Ishikawa (cell line): Measurements from ENCODE around the gene PSMD13.

Experiments
- CEBPB ChIP-seq: IDR thresholded peaks from 2 replicates; pipeline ENCODE4 v1.6.1; 2012
- CREB1 ChIP-seq: IDR thresholded peaks from 2 replicates; pipeline ENCODE4 v1.6.1; 2012; ENCODE audit warnings: low read depth
- EGR1 ChIP-seq: IDR thresholded peaks from 2 replicates; pipeline ENCODE4 v1.6.1; 2012
- EP300 ChIP-seq: IDR thresholded peaks from 2 replicates; pipeline ENCODE4 v1.6.1; 2012; ENCODE audit warnings: borderline replicate concordance
- FOXM1 ChIP-seq: IDR thresholded peaks from 2 replicates; pipeline ENCODE4 v1.6.1; 2012; ENCODE audit warnings: low read depth, borderline replicate concordance
- MAX ChIP-seq: IDR thresholded peaks from 2 replicates; pipeline ENCODE4 v1.6.1; 2012
- NFIC ChIP-seq: IDR thresholded peaks from 2 replicates; pipeline ENCODE4 v1.6.1; 2012
- RAD21 ChIP-seq: IDR thresholded peaks from 2 replicates; pipeline ENCODE4 v1.6.1; 2012; ENCODE audit warnings: low read depth
- REST ChIP-seq: IDR thresholded peaks from 2 replicates; pipeline ENCODE4 v1.6.1; 2012; ENCODE audit warnings: low read depth, mild to moderate bottlenecking
- TAF1 ChIP-seq: IDR thresholded peaks from 2 replicates; pipeline ENCODE4 v1.6.1; 2012; ENCODE audit warnings: low read depth, mild to moderate bottlenecking
- TCF12 ChIP-seq: IDR thresholded peaks from 2 replicates; pipeline ENCODE4 v1.6.1; 2012; ENCODE audit warnings: low read depth
- TEAD4 ChIP-seq: IDR thresholded peaks from 2 replicates; pipeline ENCODE4 v1.6.1; 2012
- YY1 ChIP-seq: IDR thresholded peaks from 2 replicates; pipeline ENCODE4 v1.6.1; 2012; ENCODE audit warnings: low read depth
- ZBTB7A ChIP-seq: IDR thresholded peaks from 2 replicates; pipeline ENCODE4 v1.6.1; 2012; ENCODE audit warnings: low read depth
- TF ChIP-seq, protein P1 (sequence below): IDR thresholded peaks from 2 replicates; pipeline ENCODE4 v1.6.1; 2012

PSMD13 gene

GRCh38 chr11:214083-214482 lies 22.7 kb upstream of the PSMD13 start:
- TF ChIP-seq CEBPB (no peak), TCF12 (no peak), REST (no peak), ZBTB7A (no peak), TEAD4 (no peak), EP300 (no peak), TAF1 (no peak), MAX (no peak), NFIC (no peak), FOXM1 (no peak), CREB1 (no peak), YY1 (no peak), EGR1 (no peak), RAD21 (no peak)
- TF ChIP-seq, protein P1, sequence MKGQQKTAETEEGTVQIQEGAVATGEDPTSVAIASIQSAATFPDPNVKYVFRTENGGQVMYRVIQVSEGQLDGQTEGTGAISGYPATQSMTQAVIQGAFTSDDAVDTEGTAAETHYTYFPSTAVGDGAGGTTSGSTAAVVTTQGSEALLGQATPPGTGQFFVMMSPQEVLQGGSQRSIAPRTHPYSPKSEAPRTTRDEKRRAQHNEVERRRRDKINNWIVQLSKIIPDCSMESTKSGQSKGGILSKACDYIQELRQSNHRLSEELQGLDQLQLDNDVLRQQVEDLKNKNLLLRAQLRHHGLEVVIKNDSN: no peak

DNA sequence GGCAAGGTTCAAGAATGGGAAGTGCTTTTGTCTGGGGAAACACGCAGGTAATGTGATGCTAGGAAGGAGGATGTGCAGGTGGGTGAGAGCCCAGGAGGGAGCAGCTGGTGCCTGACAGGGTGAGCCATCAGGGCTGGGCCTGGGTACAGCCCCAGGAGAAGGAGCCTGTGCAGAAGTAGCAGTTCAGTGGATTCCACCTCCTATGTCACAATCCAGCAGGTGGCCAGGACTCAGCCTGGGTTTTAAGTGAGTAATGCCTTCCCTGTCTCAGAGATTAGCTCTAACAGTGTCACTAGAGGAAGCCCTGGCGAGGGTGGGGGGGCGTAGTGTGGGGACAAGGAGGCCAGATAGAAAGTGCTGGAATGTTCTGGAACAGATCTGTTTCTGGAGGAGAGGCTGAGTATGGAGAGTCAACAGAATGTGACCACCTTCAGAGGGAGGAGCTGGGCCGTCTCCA lies 21.2 kb upstream of the PSMD13 start:
- TF ChIP-seq FOXM1 (no peak), TCF12 (no peak), REST (no peak), NFIC (no peak), CREB1 (no peak), MAX (no peak)

- TF ChIP-seq, protein P1: no peak
- no peak for TF ChIP-seq TEAD4
- TF ChIP-seq REST: no peak
- TF ChIP-seq TCF12: no peak
- no peak for TF ChIP-seq CREB1
- no peak for TF ChIP-seq EP300
- TF ChIP-seq RAD21: no peak
- TF ChIP-seq MAX: no peak
- TF ChIP-seq FOXM1: no peak
- TF ChIP-seq NFIC: no peak
- TF ChIP-seq CEBPB: no peak
- TF ChIP-seq EGR1: no peak
Observed at GRCh38 chr11:216081-216974, 20.4 kb upstream of the PSMD13 start.

DNA sequence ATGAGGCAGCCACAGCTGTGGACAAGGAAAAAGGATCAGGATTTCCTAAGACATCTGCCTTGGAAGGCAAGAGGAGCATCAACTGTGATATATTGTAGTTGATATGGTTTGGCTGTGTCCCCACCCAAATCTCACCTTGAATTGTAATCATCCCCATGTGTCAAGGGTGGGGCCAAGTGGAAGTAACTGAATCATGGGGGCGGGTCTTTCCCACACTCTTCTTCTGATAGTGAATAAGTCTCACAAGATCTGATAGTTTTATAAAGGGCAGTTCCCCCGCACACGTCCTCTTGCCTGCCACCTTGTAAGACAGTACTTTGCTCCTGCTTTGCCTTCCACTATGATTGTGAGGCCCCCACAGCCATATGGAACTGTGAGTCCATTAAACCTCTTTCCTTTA lies 19.1 kb upstream of the PSMD13 start:
- TF ChIP-seq YY1 (no peak), TCF12 (no peak)
